HUES6 (cell line): Measurements from ENCODE around the gene GRAMD2B.
"Not testable (repeated sequence)": the region's sequence is repeated elsewhere in the genome, so short reads cannot be mapped to it uniquely, and the experiment has no call there.

Source experiments
- H3K27ac ChIP-seq: 2 replicates; pipeline ENCODE4 v1.7.0; 2013; ENCODE audit warnings: low read depth, mild to moderate bottlenecking, low read length, inconsistent platforms
- H3K27me3 ChIP-seq: 2 replicates; pipeline ENCODE4 v1.6.1; 2013; ENCODE audit warnings: low read length; ENCODE audit not compliant: control insufficient read depth, insufficient read depth
- H3K36me3 ChIP-seq: 2 replicates; pipeline ENCODE4 v1.6.1; 2013; ENCODE audit warnings: low read length; ENCODE audit not compliant: control insufficient read depth, insufficient read depth
- H3K4me1 ChIP-seq: 2 replicates; pipeline ENCODE4 v1.6.1; 2013; ENCODE audit warnings: low read length; ENCODE audit not compliant: control insufficient read depth, insufficient read depth
- H3K4me3 ChIP-seq: 2 replicates; pipeline ENCODE4 v1.5.1; 2013; ENCODE audit warnings: low read depth, low read length
- H3K9ac ChIP-seq: one replicate; pipeline ENCODE4 v1.6.1; 2013; ENCODE audit warnings: mild to moderate bottlenecking, low read length
- H3K9me3 ChIP-seq: 2 replicates; pipeline ENCODE4 v1.6.1; 2013; ENCODE audit warnings: low read depth, low read length; ENCODE audit not compliant: control insufficient read depth, insufficient read depth

Gene GRAMD2B, protein sequence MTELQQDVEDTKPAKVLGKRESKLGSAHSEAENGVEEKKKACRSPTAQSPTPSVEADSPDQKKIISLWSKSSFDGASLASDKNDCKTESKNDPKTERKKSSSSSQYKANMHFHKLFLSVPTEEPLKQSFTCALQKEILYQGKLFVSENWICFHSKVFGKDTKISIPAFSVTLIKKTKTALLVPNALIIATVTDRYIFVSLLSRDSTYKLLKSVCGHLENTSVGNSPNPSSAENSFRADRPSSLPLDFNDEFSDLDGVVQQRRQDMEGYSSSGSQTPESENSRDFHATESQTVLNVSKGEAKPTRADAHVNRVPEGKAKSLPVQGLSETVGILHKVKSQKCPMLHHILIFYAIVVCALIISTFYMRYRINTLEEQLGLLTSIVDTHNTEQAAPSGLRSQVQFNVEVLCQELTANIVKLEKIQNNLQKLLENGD

DNA sequence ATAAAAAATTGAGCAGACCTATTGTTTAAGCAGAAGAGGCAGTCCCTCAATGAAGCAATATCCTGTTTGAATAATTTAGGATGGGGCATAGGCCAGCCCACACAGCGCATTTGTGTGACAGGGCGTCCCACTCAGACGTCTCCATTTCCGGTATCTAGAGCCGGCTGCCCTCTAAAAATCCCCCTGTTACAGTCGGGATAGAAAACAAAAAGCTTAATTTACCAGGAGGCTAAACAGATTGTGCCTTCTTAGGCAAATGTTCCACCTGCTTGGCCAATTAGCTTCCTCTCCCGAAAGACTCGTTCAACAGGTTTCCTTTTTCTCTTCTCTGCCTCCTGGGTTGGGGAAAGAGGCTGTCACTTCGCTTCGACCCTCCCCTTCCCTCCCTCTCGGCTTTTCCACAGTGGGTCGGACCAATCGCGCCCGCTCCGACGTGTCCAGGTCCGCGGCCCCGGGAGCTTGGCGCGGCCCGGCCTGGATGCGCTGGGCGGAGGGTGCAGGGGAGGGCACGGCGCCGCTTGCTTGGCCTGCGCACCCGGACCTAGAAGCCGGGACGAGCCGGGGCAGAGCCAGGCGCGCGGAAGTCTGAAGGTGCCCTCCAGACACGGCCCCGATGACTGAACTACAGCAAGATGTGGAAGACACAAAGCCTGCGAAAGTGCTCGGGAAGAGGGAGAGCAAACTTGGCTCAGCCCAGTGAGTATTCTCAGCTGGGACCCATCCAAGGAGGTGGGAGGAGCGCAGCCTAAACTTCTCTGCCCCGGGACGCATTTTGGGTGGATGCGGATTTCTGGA, at the start of gene GRAMD2B:
GRAMD2B (plus strand) TSS at position 416 of the 795 bp plus-strand sequence; CDS start at position 614, 198 bp downstream.
- peaks cover 6% of the 10 kb centered on the region; the same call in 1 of the 2 replicates for H3K4me1 ChIP-seq
- no peaks in the 10 kb centered on the region for H3K9me3 ChIP-seq
- H3K9ac ChIP-seq: peak within 1 kb of the TSS; percentile 74
- 0 out of 2 replicates have a peak within 1 kb of the TSS, but pooled peaks have one; percentile 21 for H3K27ac ChIP-seq
- no peaks in the 10 kb centered on the region for H3K27me3 ChIP-seq
- H3K36me3 ChIP-seq: no peaks in the 10 kb centered on the region; the same call in 1 of the 2 replicates
- peak within 1 kb of the TSS; percentile 79 for H3K4me3 ChIP-seq

- no peaks in the 10 kb centered on the region for H3K9me3 ChIP-seq
- H3K9ac ChIP-seq: no peak overlapping the region
- no peak overlapping the region for H3K4me3 ChIP-seq
- H3K36me3 ChIP-seq: no peaks in the 10 kb centered on the region
- H3K4me1 ChIP-seq: peaks cover 25% of the 10 kb centered on the region
- no peak overlapping the region for H3K27ac ChIP-seq
- no peaks in the 10 kb centered on the region for H3K27me3 ChIP-seq
These were observed 49.1 kb upstream of the GRAMD2B start for GRCh38 chr5:126374109-126374416.

DNA sequence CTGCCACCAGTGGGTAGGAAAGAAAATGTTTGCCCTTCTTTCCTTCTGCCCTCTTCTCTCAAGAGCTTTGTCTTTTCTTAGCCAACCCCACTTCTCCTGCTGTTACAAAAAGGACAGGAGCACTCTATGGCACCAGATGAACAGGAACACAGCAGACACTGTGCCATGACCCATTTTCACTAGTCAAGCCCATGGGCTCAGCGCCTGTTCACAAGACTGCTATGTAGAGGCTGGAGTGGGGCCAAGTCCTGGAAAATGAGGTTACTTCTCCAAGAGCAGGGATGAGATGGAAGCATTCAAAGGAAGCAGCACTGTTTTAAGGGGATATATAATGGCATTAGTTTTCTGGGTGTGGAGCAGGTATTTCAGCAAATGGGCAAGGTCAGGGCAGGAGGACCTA, 46.8 kb upstream of the GRAMD2B start:
- no peak overlapping the region for H3K27ac ChIP-seq
- no peak overlapping the region for H3K9ac ChIP-seq
- H3K4me1 ChIP-seq: peaks cover under 1% of the 10 kb centered on the region; the same call in 1 of the 2 replicates
- no peaks in the 10 kb centered on the region for H3K27me3 ChIP-seq
- H3K4me3 ChIP-seq: no peak overlapping the region
- H3K36me3 ChIP-seq: no peaks in the 10 kb centered on the region
- no peaks in the 10 kb centered on the region for H3K9me3 ChIP-seq

DNA sequence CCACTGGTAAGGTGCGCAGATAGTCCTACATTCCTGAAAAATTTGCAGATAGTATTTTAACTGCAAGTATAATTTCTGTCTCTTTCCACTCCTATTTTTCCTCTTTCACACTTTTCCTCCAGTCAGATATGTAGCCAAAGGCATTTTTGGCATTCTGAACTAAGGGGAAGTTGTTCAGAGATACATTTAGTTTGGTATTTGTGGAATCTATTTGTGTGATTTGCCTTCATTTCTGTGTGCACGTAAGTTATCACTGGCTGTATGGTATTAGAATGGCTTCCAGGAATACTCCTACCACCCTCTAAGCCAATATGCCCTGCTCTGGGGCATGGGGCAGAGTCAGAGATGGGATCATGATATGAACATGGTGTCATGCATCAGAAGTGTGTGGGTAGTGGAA, 45.8 kb upstream of the GRAMD2B start:
- H3K9ac ChIP-seq: no peak overlapping the region
- H3K9me3 ChIP-seq: 0 out of 2 replicates have a peak, but pooled peaks cover 4% of the 10 kb centered on the region
- no peak overlapping the region for H3K4me3 ChIP-seq
- no peaks in the 10 kb centered on the region; the same call in 1 of the 2 replicates for H3K4me1 ChIP-seq
- H3K27ac ChIP-seq: no peak overlapping the region
- H3K27me3 ChIP-seq: no peaks in the 10 kb centered on the region
- no peaks in the 10 kb centered on the region for H3K36me3 ChIP-seq

- not testable (repeated sequence) for H3K27ac ChIP-seq, H3K9me3 ChIP-seq, H3K9ac ChIP-seq, H3K27me3 ChIP-seq, H3K4me1 ChIP-seq, H3K36me3 ChIP-seq, H3K4me3 ChIP-seq
These were observed 42.9 kb upstream of the GRAMD2B start for GRCh38 chr5:126380316-126380715.

DNA sequence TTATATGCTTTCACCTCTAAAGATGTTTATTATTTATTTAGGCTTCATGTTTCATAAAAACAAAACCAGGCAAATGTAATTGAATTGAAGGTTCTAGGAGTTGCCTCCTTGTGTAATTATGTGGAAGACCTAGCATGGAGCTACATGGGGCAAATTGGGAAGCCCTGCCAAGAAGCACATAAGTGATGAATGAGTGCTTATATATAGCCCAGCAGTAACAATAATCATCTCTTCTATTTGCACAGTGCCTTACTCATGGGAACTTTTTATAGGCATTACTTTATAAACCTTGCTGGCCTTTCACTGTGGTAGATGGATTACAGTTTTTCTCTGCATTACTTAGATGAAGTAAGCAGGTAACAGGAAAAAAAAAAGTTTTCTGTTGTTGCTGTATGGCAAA, 40.0 kb upstream of the GRAMD2B start:
- no peak overlapping the region for H3K27ac ChIP-seq
- no peak overlapping the region for H3K4me3 ChIP-seq
- H3K9me3 ChIP-seq: 0 out of 2 replicates have a peak, but pooled peaks cover 4% of the 10 kb centered on the region
- no peaks in the 10 kb centered on the region for H3K4me1 ChIP-seq
- no peaks in the 10 kb centered on the region for H3K27me3 ChIP-seq
- H3K9ac ChIP-seq: no peak overlapping the region
- H3K36me3 ChIP-seq: no peaks in the 10 kb centered on the region

- H3K36me3 ChIP-seq: no peaks in the 10 kb centered on the region
- 0 out of 2 replicates have a peak, but pooled peaks cover 4% of the 10 kb centered on the region for H3K9me3 ChIP-seq
- no peaks in the 10 kb centered on the region for H3K27me3 ChIP-seq
- H3K4me1 ChIP-seq: no peaks in the 10 kb centered on the region
- no peak overlapping the region for H3K9ac ChIP-seq
- no peak overlapping the region for H3K4me3 ChIP-seq
- H3K27ac ChIP-seq: no peak overlapping the region
These were observed 39.4 kb upstream of the GRAMD2B start for GRCh38 chr5:126383776-126384175.

DNA sequence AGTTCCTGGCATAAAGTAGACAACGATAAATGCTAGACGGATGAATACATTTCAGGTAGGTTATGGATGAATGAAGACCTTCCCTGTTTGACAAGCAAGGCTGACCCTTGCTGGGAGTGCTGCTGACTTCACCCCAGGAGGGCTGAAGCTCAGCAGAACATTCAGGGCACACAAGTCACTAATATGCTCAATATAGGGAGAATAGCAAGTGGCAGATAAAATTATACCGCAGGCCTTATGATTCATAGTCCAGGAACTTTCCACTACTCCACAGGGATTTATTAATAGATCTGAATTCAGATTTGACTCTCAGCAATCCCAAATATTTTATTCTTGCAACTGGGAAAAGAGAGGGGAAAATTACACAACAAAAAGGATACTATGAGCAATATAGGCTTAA, 38.2 kb upstream of the GRAMD2B start:
- Histone ChIP-seq H3K4me1 (no peaks in the 10 kb centered on the region), H3K36me3 (no peaks in the 10 kb centered on the region), H3K27me3 (no peaks in the 10 kb centered on the region), H3K4me3 (no peak overlapping the region), H3K9ac (no peak overlapping the region), H3K27ac (no peak overlapping the region), H3K9me3 (0 out of 2 replicates have a peak, but pooled peaks cover 4% of the 10 kb centered on the region)

DNA sequence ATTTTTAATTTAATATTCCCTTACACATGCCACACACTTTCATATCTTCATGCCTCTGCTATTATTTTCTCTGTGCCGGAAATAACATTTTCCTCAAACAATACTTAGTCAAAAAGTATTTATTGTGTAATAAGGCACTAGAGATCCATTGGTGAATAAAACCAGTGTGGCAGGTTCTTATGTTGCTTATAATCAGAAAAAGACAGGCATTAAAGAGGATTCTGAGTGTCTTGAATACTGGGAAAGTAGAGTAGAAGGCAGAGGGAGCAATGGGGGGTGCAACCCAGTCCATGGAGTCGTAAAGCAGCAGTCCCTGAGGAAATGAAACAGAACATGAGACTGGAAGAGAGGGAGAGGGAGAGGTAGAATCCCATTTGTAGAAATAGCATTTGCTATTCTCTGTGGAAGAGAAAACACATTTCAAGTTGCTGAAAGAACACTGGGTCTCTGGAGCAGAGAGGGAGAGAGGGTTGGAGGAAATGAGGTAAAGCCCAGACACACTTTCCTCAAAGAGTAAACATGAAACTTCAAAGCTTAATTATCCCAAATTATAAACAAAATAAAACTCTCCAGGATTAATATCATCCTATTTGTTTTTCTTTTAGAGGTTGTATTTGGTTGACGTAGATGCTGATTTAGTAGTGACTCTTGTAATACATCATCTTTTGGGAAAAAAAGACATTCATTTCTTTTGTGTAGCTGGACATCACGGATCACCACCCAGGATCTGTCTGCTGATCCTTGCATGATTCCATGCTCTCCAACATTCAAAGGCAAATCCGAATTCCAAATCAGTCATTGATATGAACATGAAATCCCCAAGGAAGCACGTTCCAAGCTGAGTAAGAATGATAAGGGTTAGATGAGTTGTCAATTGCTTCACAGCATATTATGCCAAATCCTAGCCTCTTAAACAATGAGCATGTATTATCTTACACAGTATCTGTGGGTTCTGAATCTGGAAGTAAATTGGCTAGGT, 37.4 kb upstream of the GRAMD2B start:
- no peaks in the 10 kb centered on the region for H3K4me1 ChIP-seq
- no peak overlapping the region for H3K27ac ChIP-seq
- H3K9me3 ChIP-seq: 0 out of 2 replicates have a peak, but pooled peaks cover 4% of the 10 kb centered on the region
- no peak overlapping the region for H3K9ac ChIP-seq
- H3K27me3 ChIP-seq: no peaks in the 10 kb centered on the region
- no peak overlapping the region for H3K4me3 ChIP-seq
- H3K36me3 ChIP-seq: no peaks in the 10 kb centered on the region

DNA sequence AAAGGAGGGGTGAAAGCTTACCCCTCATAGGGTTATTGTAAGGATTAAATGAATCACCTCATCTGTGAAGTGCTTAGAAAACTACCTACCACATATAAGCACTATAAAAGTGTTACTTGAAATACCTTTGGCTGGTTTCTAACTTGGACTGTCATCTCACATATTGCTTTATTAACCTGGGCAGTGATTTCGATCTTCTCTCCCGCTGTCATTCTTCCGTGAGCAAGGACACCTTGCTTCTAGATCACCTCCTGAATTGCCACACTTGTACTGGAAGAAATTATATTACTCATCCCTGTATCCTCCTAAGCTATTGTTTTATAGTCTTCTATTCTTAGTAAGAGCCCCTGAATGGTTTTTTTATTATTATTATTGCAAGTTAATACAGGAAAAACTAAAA, 34.0 kb upstream of the GRAMD2B start:
- no peaks in the 10 kb centered on the region for H3K36me3 ChIP-seq
- no peak overlapping the region for H3K4me3 ChIP-seq
- H3K27me3 ChIP-seq: no peaks in the 10 kb centered on the region
- no peak overlapping the region for H3K9ac ChIP-seq
- H3K9me3 ChIP-seq: peaks cover 6% of the 10 kb centered on the region; the same call in 1 of the 2 replicates
- H3K4me1 ChIP-seq: no peaks in the 10 kb centered on the region
- no peak overlapping the region for H3K27ac ChIP-seq
